ENCODE data around the gene KLF1.
"Not testable (repeated sequence)": the region's sequence is repeated elsewhere in the genome, so short reads cannot be mapped to it uniquely, and the experiment has no call there.

DNA sequence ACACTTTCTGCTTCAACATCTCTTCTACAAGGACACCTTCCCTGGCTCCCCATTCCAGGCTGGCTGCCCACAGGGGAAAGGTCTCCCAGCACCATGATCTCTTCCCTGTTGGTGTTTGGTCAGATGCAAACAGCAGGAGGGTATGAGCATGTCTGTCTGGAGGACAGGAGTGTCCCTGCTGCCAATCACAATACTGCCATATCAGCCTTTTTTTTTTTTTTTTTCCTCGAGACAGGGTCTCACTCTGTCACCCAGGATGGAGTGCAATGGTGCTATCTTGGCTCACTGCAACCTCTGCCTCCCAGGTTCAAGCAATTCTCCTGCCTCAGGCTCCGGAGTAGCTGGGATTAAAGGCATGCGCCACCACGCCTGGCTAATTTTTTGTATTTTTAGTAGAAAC lies 28.9 kb upstream of the KLF1 start:
- TF ChIP-seq, protein P1, sequence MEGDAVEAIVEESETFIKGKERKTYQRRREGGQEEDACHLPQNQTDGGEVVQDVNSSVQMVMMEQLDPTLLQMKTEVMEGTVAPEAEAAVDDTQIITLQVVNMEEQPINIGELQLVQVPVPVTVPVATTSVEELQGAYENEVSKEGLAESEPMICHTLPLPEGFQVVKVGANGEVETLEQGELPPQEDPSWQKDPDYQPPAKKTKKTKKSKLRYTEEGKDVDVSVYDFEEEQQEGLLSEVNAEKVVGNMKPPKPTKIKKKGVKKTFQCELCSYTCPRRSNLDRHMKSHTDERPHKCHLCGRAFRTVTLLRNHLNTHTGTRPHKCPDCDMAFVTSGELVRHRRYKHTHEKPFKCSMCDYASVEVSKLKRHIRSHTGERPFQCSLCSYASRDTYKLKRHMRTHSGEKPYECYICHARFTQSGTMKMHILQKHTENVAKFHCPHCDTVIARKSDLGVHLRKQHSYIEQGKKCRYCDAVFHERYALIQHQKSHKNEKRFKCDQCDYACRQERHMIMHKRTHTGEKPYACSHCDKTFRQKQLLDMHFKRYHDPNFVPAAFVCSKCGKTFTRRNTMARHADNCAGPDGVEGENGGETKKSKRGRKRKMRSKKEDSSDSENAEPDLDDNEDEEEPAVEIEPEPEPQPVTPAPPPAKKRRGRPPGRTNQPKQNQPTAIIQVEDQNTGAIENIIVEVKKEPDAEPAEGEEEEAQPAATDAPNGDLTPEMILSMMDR (IDR thresholded peaks at IDR 0.05): not testable (repeated sequence)
- TF ChIP-seq POLR2AphosphoS5 (IDR thresholded peaks at IDR 0.05; ENCODE audit: low read depth, low read length); TCF7L2 (IDR thresholded peaks at IDR 0.05; ENCODE audit: low read depth, low read length); SIN3A (IDR thresholded peaks at IDR 0.05; ENCODE audit: borderline replicate concordance, insufficient read depth, low read depth, low read length): not testable (repeated sequence)
- TF ChIP-seq, protein P2, sequence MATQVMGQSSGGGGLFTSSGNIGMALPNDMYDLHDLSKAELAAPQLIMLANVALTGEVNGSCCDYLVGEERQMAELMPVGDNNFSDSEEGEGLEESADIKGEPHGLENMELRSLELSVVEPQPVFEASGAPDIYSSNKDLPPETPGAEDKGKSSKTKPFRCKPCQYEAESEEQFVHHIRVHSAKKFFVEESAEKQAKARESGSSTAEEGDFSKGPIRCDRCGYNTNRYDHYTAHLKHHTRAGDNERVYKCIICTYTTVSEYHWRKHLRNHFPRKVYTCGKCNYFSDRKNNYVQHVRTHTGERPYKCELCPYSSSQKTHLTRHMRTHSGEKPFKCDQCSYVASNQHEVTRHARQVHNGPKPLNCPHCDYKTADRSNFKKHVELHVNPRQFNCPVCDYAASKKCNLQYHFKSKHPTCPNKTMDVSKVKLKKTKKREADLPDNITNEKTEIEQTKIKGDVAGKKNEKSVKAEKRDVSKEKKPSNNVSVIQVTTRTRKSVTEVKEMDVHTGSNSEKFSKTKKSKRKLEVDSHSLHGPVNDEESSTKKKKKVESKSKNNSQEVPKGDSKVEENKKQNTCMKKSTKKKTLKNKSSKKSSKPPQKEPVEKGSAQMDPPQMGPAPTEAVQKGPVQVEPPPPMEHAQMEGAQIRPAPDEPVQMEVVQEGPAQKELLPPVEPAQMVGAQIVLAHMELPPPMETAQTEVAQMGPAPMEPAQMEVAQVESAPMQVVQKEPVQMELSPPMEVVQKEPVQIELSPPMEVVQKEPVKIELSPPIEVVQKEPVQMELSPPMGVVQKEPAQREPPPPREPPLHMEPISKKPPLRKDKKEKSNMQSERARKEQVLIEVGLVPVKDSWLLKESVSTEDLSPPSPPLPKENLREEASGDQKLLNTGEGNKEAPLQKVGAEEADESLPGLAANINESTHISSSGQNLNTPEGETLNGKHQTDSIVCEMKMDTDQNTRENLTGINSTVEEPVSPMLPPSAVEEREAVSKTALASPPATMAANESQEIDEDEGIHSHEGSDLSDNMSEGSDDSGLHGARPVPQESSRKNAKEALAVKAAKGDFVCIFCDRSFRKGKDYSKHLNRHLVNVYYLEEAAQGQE (IDR thresholded peaks at IDR 0.05; ENCODE audit: insufficient read depth in 1 of 2, low read depth in 2 of 2, low read length in 1 of 2): not testable (repeated sequence)

Measured in Panc1 (cell line).